Urinary bladder (tissue), 4 donors: ENCODE data around the gene DOCK4. TPM values are rescaled to one million over a fixed set of nuclear protein-coding genes. Genes with fewer than 3 reads are reported as not detected.

ENCODE experiments used
- DNase-seq: peaks from one replicate; pipeline ENCODE4 v3.0.0-alpha.2; 2015; ENCODE audit errors: extremely low spot score
- H3K27ac ChIP-seq: one replicate; pipeline ENCODE4 v1.5.1; 2013; ENCODE audit warnings: low read depth, mild to moderate bottlenecking, moderate library complexity
- H3K36me3 ChIP-seq: one replicate; pipeline ENCODE4 v1.6.1; 2013; ENCODE audit warnings: mild to moderate bottlenecking, moderate library complexity; ENCODE audit not compliant: insufficient read depth
- H3K4me1 ChIP-seq: one replicate; pipeline ENCODE4 v1.6.1; 2013; ENCODE audit warnings: mild to moderate bottlenecking, moderate library complexity; ENCODE audit not compliant: insufficient read depth
- H3K4me3 ChIP-seq: one replicate; pipeline ENCODE4 v1.5.1; 2013; ENCODE audit warnings: low read depth, low read length
- WGBS: extraction: QIAGEN DNeasy Blood & Tissue Kit; methylation state at CpG from one replicate; pipeline ENCODE4 v1.1.7; 2013; 5-methylcytosine and 5-hydroxymethylcytosine counted together
- polyA plus RNA-seq: library from polyadenylated mRNA; stranded (reverse); fragments of 200-250 nt; gene quantifications from one replicate; pipeline ENCODE4 v1.2.3, GENCODE V29; 2013
- total RNA-seq: library from RNA; depleted of rRNA; stranded (reverse); fragments of >200 nt; gene quantifications from one replicate; pipeline ENCODE4 v1.2.3, GENCODE V29; 2014
- donor health status: healthy with polysubstance abuse.
- donor health status: healthy.

The DOCK4 gene
- total and polyA plus RNA-seq, 2 donors, result 5.9 to 46.5 TPM

GRCh38 chr7:112067632-112068540 lies 138.3 kb downstream of the DOCK4 start:
- H3K36me3 ChIP-seq, result no peaks in the 10 kb centered on the region
- no peak overlapping the region for H3K4me3 ChIP-seq
- DNase-seq, result no peak
- 85% methylated on average over 5 of the region's 5 CpGs for WGBS
- H3K27ac ChIP-seq, result no peak overlapping the region
- no peaks in the 10 kb centered on the region for H3K4me1 ChIP-seq

- 75% methylated on average over 2 of the region's 2 CpGs for WGBS
- Histone ChIP-seq H3K36me3 (no peaks in the 10 kb centered on the region), H3K4me1 (no peaks in the 10 kb centered on the region), H3K4me3 (no peak overlapping the region), H3K27ac (no peak overlapping the region)
- DNase-seq, result no peak
Measured at GRCh38 chr7:112067200-112067599, 139.0 kb downstream of the DOCK4 start.

- no peak for DNase-seq
- 88% methylated on average over 1 of the region's 1 CpG for WGBS
- H3K27ac ChIP-seq, result no peak overlapping the region
- H3K4me1 ChIP-seq, result no peaks in the 10 kb centered on the region
- no peaks in the 10 kb centered on the region for H3K36me3 ChIP-seq
- H3K4me3 ChIP-seq, result no peak overlapping the region
Measured at GRCh38 chr7:112065758-112066157, 140.4 kb downstream of the DOCK4 start.

DNA sequence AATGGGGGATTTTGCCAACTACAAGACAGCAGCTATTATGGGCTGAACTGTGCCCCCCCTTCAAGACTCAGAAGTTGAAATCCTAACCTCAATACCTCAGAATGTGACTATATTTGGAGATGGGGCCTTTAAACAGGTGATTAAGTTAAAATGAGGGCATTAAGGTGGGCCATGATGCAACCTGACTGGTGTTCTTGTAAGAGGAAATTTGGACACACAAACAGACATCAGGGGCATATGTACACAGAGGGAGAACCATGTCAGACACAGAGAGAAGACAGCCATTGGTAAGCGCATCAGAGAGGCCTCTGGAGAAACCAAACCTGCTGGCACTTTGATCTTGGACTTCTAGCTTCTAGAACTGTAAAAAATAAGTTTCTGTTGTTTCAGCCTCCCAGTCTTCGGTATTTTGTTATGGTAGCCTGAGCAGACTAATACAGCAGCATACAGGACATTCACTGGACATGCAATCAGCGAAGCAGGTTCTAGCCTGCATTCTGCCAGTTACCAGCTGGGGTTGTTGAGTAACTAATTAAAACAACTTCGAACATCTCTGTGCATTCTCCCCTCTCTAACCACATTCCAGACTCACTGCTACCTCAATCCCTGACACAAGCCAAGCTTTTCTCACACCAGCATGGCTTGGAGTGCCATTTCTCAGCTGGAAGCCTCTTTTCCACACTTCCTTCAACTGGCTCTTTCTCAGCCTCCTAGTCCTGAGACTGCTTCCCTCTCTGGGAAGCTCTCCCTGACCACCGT lies 141.4 kb downstream of the DOCK4 start:
- Histone ChIP-seq H3K4me3 (no peak overlapping the region), H3K36me3 (no peaks in the 10 kb centered on the region), H3K4me1 (no peaks in the 10 kb centered on the region), H3K27ac (no peak overlapping the region)
- 98% methylated on average over 5 of the region's 5 CpGs for WGBS
- DNase-seq, result no peak

DNA sequence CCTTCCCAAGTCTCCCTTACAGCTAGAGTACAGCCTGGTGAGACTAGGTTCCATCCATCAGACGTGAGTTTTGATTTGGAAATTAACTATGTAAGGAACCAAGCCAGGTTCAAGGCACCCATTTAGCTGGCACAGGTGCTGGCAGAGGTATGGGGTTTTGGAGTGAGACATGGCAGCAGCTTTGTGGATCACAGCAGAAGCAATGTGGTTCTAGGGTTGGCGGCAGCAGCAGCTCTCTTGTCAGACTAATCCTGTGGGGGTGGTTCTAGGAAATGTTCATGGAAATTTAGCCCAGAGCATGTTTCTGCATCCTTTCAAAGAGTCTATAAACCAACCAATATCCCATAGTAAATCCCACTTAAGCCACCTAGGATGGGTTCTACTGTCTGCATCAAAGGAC lies 142.2 kb downstream of the DOCK4 start:
- no peak overlapping the region for H3K27ac ChIP-seq
- WGBS, result 50% methylated on average over 2 of the region's 2 CpGs
- H3K4me3 ChIP-seq, result no peak overlapping the region
- H3K36me3 ChIP-seq, result no peaks in the 10 kb centered on the region
- no peaks in the 10 kb centered on the region for H3K4me1 ChIP-seq
- no peak for DNase-seq

- no peak overlapping the region for H3K27ac ChIP-seq
- no peak for DNase-seq
- H3K4me1 ChIP-seq, result no peaks in the 10 kb centered on the region
- H3K4me3 ChIP-seq, result no peak overlapping the region
- H3K36me3 ChIP-seq, result no peaks in the 10 kb centered on the region
- WGBS, result 88% methylated on average over 3 of the region's 3 CpGs
Measured at GRCh38 chr7:112061051-112061450, 145.1 kb downstream of the DOCK4 start.

- no peak for DNase-seq
- no peaks in the 10 kb centered on the region for H3K36me3 ChIP-seq
- H3K4me1 ChIP-seq, result no peaks in the 10 kb centered on the region
- H3K4me3 ChIP-seq, result no peak overlapping the region
- no peak overlapping the region for H3K27ac ChIP-seq
- 92% methylated on average over 2 of the region's 2 CpGs for WGBS
Measured at GRCh38 chr7:112060625-112061024, 145.6 kb downstream of the DOCK4 start.

- Histone ChIP-seq H3K4me1 (no peaks in the 10 kb centered on the region), H3K36me3 (no peaks in the 10 kb centered on the region), H3K4me3 (no peak overlapping the region), H3K27ac (no peak overlapping the region)
- no peak for DNase-seq
- 49% methylated on average over 1 of the region's 1 CpG for WGBS
Measured at GRCh38 chr7:112059675-112060074, 146.5 kb downstream of the DOCK4 start.

GRCh38 chr7:112058686-112059085 lies 147.5 kb downstream of the DOCK4 start:
- H3K27ac ChIP-seq, result no peak overlapping the region
- WGBS, result 89% methylated on average over 1 of the region's 1 CpG
- no peak for DNase-seq
- H3K36me3 ChIP-seq, result no peaks in the 10 kb centered on the region
- H3K4me1 ChIP-seq, result no peaks in the 10 kb centered on the region
- H3K4me3 ChIP-seq, result no peak overlapping the region

DNA sequence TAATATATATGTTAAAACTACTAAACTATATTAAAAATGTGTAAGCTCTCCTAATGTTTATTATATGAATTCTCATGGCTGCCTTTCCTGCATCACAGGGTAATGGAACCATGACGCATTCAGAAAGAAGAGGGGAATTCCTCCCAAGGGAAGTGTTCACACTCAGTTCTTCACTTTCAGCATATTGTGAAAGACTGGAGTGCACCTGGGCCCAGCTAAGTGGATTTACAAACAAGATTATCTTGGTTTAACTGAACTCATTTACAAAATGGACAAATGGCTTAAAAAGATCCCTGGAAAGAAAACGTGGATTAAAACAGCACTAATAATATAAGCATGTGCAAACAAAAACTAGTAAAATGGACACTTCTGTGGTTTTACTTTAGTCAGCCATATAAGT lies 149.8 kb downstream of the DOCK4 start:
- H3K4me3 ChIP-seq, result no peak overlapping the region
- no peak for DNase-seq
- H3K4me1 ChIP-seq, result no peaks in the 10 kb centered on the region
- H3K27ac ChIP-seq, result no peak overlapping the region
- no peaks in the 10 kb centered on the region for H3K36me3 ChIP-seq
- WGBS, result 73% methylated on average over 2 of the region's 2 CpGs

- Histone ChIP-seq H3K27ac (no peak overlapping the region), H3K4me1 (no peaks in the 10 kb centered on the region), H3K4me3 (no peak overlapping the region), H3K36me3 (no peaks in the 10 kb centered on the region)
- WGBS, result 97% methylated on average over 5 of the region's 5 CpGs
- no peak for DNase-seq
Measured at GRCh38 chr7:112053737-112054069, 152.5 kb downstream of the DOCK4 start.

DNA sequence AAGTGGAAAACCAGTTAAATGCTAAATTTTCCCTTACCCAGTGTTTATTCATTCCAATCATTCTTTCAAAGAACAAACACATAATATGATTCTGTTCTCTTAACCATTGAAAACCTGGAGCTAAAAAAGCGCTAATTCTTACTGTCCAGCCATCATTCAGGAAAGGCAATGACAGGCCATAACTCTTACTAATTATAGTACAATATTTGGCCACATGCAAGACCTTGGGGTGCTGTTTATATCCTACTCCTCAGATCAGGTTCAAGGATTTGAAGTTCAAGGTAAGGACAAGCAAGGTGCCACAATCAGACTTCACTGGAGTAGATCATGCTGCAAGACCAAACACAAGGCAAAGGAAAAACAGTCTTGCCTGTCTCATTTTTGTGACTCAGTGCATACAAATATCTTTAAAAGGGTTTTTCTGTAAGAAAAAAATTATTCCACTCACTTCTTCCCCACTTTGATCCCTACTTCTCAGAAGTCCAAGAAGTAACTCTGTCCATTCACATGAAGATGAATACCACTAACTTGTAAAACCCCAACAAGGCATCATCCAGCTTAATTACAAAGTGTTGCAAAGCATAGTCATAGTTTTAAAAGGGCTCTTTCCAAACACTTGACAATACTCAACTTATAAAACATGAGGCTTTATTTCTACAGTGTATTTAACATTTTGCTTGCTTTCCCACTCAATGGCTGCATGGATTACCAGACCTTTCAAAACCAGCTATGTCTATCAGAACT lies 153.0 kb downstream of the DOCK4 start:
- H3K4me3 ChIP-seq, result no peak overlapping the region
- no peak for DNase-seq
- H3K36me3 ChIP-seq, result no peaks in the 10 kb centered on the region
- 98% methylated on average over 1 of the region's 1 CpG for WGBS
- no peak overlapping the region for H3K27ac ChIP-seq
- no peaks in the 10 kb centered on the region for H3K4me1 ChIP-seq

DNA sequence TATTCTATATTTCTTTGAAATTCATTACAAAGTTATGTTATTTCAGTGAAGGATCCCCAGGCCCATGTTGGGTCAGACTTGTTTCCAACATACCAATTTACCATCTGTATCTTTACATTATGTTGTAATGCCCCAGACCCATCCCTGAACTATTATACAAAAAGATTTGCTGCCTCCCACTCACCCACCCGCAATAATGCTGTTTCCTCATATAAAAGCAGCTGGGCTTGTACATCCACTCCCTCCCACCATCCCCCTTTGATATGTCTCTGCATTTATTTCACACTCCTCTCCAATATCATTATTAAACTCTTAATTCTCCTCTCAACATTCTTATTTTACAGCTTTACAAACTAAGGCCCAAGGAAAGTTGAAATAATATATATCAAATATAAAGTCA lies 153.7 kb downstream of the DOCK4 start:
- no peaks in the 10 kb centered on the region for H3K36me3 ChIP-seq
- no peak overlapping the region for H3K27ac ChIP-seq
- no peak overlapping the region for H3K4me3 ChIP-seq
- H3K4me1 ChIP-seq, result no peaks in the 10 kb centered on the region
- no peak for DNase-seq
- WGBS, result 74% methylated on average over 1 of the region's 1 CpG
